HG03196 (cell line): ENCODE data around the gene FXYD1.
"Not testable (repeated sequence)": the region's sequence is repeated elsewhere in the genome, so short reads cannot be mapped to it uniquely, and the experiment has no call there.

Source experiments
- ATAC-seq: cut with Tn5 transposase; IDR thresholded peaks from one replicate; pipeline ENCODE4 v1.9.1; 2021; ENCODE audit not compliant: unreplicated experiment

The FXYD1 gene

GRCh38 chr19:35124098-35125060, 14.2 kb upstream of the FXYD1 start:
- peak; percentile 54 for ATAC-seq

DNA sequence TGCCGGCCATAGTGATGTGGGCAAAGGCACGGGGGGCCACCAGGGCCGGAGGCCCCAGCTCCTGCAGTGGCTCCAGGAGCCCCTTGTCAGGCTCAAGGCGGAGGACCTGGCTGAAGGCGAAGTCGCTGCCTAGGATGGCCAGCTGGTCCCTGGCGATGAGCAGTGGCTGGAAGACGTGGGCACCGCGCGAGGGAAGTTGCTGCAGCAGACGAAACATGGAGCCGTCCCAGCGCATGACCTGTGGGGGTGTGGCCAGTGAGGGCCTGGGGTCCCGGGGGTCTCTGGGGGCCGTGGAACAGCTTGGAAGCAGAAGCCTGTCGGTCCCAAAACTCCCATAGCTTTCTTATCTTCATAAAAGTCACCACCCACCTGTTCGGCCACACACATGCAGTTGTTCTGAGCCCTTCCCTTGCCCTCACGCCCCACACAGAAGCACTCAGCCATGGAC, 13.3 kb upstream of the FXYD1 start:
- ATAC-seq = no peak

DNA sequence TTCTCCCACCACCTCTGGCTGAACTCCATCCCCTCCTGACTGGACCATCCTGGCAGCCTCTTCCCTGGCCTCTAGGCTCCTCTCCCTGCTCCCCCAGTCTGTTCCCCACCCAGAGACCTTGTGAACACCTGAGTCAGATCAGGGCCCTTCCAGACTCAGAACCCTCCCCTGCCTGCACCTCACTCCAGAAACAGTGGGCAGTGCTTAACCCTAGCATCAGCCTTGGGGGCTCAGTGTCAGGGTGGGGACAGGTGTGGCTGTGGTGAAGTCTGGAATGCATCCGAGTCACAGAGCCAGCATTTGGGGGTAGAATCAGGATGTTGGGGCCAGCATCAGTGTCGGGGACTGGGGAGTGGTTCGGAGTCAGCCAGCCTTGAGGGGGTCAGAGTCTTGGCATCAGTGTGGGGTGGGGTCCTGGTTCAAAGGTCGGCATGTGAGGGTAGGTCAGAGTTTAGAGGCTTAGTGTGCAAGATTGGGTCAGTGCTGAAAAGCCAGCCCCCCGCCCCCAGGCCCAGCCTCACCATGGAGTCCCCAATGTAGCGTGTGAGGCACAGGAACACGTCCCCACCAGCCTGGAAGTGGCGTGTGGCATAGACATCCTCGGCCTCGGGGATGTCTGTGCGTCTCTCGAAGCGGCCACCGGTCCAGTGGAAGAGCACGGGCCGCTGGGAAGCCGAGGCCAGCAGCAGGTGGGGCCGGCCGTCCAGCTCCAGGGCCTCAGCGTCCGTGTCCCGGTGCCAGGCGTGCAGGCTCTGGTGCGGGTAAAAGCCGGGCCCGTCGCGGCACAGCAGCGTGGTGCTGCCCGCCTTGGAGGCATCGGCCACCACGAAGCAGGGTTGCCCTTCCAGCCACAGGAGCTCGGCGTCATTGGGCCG, 12.6 kb upstream of the FXYD1 start:
- ATAC-seq = no peak

- ATAC-seq = no peak
Observed at GRCh38 chr19:35126624-35126959, 12.0 kb upstream of the FXYD1 start.

GRCh38 chr19:35127871-35128270, 10.8 kb upstream of the FXYD1 start:
- ATAC-seq = no peak

- ATAC-seq = no peak
Observed at GRCh38 chr19:35128398-35129057, 10.1 kb upstream of the FXYD1 start.

DNA sequence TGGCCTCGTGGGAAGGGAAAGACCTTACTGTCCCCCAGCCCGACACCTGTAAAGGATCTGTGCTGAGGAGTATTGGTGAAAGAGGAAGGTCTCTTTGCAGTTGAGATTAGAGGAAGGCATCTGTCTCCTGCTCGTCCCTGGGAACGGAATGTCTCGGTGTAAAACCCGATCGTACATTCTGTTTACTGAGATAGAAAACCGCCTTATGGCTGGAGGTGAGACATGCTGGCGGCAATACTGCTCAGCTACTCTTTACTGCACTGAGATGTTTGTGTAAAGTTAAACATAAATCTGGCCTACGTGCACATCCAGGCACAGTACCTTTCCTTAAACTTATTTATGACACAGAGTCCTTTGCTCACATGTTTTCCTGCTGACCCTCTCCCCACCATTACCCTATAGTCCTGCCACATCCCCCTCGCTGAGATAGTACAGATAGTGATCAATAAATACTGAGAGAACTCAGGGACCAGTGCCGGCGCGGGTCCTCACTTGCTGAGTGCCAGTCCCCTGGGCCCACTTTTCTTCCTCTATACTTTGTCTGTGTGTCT, 8.8 kb upstream of the FXYD1 start:
- not testable (repeated sequence) for ATAC-seq

DNA sequence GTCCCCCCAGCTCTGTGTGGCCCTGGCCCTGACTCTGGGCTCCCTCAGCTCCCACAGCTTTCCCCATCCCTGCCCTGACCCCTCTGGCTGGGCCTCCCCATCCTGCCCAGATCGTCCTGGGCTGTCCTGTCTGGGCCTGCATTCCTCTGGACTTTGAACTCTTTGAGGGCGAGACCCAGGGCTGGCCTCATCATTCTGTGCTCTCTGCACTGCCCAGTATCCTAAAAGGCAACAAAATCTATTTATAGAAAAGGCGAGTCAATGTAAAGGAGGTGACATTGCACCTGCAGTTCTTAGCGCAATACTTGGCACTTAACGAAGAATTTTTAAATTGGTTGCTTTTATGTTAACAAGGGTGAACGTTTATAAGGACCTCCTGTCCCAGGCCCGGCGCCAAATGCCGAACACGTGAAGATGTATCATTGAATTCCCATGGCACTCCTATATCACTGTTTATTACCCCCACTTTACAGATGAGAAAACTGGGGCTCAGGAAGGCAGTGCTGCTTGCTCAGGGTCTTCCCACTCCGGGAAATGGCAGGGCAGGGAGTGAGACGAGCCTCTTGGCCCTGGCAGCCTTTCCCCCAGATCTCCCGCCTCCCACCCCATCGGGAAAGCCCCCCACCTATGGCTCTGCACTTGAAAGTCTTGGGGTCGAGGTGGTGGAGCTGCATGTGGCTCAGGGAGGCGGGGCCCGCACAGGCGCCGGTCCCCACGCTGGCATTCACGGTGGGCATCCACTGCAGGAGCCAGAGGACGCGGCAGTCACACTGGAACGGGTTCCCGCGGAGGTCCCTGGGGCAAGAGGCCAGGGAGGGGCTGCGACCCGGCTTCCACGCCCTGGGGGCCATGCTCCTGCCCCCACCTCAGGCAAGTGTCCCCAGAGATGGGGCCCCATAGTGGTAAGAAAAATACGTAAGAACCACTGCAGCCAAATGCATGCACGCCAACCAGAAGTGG, 7.6 kb upstream of the FXYD1 start:
- no peak for ATAC-seq

DNA sequence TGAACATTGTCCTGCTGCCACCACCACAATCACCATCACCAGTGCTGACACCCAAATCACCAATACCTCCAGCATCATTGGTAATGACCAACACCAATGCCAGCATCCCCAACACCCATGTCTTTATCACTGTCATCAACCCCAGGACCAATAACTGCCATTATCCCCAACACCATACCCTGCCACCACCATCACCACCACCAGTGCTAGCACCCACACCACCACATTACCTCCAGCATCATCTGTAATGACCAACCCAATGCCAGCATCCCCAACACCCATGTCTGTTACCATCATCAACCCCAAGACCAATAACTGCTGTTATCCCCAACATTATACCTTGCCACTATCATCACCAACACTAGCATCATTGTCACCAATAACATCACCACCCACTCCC, 6.4 kb upstream of the FXYD1 start:
- ATAC-seq = no peak

GRCh38 chr19:35133826-35134225, 4.8 kb upstream of the FXYD1 start:
- no peak for ATAC-seq

- ATAC-seq = no peak
Observed at GRCh38 chr19:35134601-35135242, 3.9 kb upstream of the FXYD1 start, which contains the start of gene LGI4. LGI4 (minus strand) TSS chr19:35135059; CDS start chr19:35134680, 379 bp downstream.

GRCh38 chr19:35135389-35135909, 3.2 kb upstream of the FXYD1 start:
- no peak for ATAC-seq

- no peak for ATAC-seq
Observed at GRCh38 chr19:35136231-35136630, 2.4 kb upstream of the FXYD1 start.

GRCh38 chr19:35136977-35137702, 1.5 kb upstream of the FXYD1 start:
- ATAC-seq = no peak

GRCh38 chr19:35140207-35140961, 1.8 kb downstream of the FXYD1 start:
- no peak for ATAC-seq

GRCh38 chr19:35140962-35141836, 2.6 kb downstream of the FXYD1 start:
- peak; percentile 41 for ATAC-seq
